GM18909 (cell line): Measurements from ENCODE around the gene DDX3X.
A peak's percentile ranks its signal among the peaks of the same experiment; 100 is the strongest.
"Not testable (repeated sequence)": the region's sequence is repeated elsewhere in the genome, so short reads cannot be mapped to it uniquely, and the experiment has no call there.

Source experiments
- ATAC-seq: cut with Tn5 transposase; IDR thresholded peaks from one replicate; pipeline ENCODE4 v1.9.1; 2021; ENCODE audit warnings: mild to moderate bottlenecking; ENCODE audit not compliant: unreplicated experiment, poor library complexity

DDX3X gene

GRCh38 chrX:41333744-41334362 lies at the start of gene DDX3X:
DDX3X (plus strand) TSS chrX:41334162; CDS start chrX:41334253, 91 bp downstream.
- ATAC-seq = peak; percentile 58

DNA sequence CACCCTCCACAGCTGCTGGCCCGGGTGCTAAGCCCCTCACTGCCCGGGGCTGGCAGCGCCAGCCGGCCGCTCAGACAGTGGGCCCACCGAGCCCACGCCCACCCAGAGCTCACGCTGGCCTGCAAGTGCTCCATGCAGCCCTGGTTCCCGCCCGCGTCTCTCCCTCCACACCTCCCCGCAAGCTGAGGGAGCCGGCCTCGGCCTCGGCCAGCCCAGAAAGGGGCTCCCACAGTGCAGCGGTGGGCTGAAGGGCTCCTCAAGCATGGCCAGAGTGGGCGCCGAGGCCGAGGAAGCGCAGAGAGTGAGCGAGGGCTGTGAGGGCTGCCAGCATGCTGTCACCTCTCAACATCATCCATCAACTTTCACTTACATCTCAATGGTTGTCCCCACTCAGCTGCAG lies 48.0 kb upstream of the DDX3X start:
- not testable (repeated sequence) for ATAC-seq

DNA sequence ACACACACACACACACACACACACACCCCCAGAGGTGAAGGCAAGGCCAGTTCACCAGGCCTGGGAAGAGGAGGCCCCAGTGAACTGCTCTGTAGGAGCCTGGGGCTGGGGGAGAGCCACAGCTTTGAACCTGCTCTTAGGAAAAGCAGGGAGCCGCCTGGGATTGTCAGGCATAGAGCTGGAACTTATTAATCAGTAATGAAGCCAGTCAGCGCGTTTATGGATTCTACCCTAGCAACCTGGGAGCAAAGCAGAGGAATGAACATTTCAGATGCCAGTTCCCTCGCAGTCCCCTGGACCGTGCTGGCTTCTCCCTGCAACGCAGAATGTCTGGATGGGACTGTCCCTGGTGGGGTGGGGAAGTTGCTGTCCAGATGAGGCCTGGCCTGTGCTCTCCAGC lies 45.3 kb upstream of the DDX3X start:
- ATAC-seq = no peak

DNA sequence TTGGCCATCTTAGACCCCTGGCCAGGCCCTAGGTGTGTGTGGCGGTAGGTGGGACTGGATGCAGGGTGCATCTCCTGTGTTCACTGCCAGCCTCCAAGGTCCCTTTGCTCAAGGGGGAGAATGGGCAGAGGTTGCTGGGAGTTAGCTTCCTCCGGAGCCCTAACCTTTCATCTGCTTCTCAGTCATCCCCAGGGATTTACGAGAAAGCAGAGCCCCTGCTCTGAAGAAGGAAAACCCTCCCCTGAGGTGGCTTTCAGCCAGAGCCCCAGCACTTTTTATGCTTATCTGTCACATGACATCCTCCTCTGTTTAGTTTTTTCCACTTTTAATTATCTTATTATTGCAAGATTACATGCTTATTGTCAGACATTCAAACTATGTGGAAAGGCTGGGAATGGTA lies 44.9 kb upstream of the DDX3X start:
- no peak for ATAC-seq

DNA sequence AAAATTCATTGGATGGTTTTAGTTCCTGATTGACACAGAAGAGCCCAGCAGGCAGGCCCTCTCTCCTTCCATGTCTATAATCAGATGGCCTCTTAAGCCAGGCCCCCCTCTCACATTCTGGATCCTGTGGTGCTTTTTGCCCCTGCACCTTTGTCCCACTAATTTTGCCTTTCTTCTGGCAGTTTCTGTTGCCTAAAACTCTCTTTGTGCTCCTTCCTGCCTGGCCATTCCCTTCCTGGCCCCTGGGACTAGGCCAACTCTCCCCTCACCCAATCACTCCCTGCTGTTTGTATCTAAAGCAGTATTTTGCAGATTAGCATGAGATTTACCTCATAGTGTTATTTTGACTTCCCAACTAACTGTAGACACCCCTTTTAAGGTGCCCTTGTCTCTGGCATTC lies 42.7 kb upstream of the DDX3X start:
- no peak for ATAC-seq

GRCh38 chrX:41293269-41293668 lies 40.7 kb upstream of the DDX3X start:
- no peak for ATAC-seq

DNA sequence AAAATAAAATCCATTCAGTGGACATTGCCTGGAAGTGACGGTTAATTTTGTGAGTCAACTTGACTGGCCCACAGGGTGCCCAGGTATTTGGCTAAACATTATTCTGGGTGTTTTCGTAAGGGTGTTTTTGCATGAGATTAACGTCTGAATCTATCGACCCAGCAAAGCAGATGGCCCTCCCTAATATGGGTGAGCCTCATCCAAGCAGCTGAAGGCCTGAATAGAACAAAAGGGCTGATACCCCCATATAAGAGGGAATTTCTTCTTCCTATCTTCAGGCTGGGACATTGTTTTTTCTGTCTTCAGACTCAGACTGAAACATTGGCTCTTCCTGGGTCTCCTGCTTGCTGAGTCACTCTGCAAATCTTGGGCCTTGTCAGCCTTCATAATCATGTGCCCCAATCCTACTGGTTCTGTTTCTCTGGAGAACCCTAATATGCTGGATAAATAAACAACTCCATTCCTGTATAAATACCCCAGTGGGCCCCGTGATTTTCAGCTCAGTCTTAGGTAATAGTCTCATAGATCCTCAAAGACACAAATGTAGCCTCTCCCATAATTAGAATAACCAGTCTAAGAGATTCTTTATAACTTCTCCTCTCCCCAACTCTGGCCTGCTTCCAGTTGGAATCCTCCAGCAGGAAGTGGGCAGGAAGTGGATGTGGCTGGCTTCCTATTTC lies 33.1 kb upstream of the DDX3X start:
- ATAC-seq = no peak

GRCh38 chrX:41301438-41301824 lies 32.5 kb upstream of the DDX3X start:
- no peak for ATAC-seq

GRCh38 chrX:41302370-41302769 lies 31.6 kb upstream of the DDX3X start:
- no peak for ATAC-seq

DNA sequence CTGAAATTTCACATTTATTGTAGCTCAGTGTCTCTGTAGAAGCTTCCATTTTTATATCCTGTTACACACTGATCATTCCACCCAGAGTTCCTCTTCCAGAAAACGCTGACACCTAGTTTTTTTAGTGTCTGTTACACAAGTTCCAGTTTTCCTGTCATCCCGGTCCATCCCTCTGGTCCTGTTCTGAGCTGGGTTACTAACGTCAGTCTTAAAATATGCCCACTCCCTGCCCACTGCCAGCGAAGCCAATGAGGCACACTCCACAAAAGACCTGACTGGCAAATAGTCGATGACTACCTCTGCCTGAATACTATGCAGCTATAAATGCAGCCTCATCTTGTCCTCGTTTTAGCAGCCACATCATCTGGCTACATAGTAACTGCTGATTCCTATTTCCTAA lies 30.9 kb upstream of the DDX3X start:
- ATAC-seq = no peak

DNA sequence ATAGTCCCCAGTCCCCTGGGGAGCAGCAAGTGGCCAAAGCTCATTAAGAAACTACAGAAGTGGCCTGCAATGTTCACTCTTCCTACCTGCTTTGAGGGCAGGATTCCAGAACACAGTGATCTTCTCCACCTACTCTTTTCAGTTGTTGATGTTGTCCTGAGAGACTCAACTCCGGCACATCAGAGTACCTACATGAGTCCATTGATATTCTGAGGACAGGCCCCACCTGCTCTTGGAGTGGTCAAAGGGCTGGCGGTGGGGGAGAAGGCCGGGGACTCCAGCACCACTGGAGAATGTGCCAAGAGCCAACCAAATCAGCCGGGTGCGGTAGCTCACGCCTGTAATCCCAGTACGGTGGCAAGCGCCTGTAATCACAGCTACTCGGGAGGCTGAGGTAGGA lies 29.8 kb upstream of the DDX3X start:
- no peak for ATAC-seq

DNA sequence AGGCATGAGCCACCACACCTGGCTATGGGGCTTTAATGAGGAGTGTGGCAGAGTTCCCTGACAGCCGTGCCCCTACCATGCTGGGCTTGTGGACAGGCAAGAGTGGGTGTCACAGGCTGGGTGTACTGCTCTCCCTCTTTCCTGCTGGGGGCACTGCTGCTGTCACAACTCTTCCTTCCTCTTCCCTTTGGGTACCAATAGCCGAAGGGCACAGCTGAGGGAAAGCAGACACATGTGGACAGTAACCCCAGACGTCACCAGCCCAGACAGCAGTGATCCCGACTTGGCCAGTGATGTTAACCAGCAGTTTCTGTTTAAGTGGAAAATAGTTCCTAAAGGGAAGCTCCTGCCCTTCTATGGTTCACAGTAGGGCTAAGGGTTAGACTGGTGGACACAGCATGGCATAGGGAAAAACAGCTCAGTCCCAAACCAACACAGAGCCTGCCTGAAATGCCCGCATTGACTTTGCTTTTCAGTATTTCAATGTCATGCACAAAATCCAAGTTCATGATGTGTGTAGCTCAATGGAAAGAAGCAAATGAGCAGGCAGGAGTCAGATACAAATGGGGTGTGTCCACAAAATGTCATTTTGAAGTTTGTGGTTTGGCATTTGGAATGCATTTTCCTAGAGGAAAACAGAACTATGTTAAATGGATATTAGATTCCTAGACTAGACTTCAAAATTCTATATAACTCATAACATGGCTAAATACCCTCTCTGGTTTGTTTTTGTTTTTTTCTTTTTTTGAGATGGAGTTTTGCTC lies 24.9 kb upstream of the DDX3X start:
- no peak for ATAC-seq

GRCh38 chrX:41312786-41313185 lies 21.2 kb upstream of the DDX3X start:
- no peak for ATAC-seq

DNA sequence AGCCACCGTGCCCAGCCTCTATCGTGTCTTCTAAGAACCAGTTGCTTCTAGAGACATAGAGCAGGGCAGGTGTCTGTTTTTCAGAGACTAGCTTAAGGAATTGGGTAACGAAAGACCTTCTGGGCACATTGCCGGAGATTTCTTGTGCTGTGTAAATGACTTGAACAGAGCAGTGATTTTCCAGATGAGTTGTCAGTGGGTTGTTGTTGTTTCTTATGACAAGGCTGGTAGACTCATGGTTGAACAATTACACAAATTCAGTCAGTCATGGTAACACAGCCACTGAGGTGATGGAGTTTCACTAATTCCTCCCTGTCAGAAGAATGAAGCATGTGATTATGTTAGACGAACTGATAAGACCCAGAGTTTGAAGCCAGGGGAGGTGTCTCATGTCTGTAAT lies 20.5 kb upstream of the DDX3X start:
- ATAC-seq = no peak

GRCh38 chrX:41314204-41314603 lies 19.8 kb upstream of the DDX3X start:
- no peak for ATAC-seq

DNA sequence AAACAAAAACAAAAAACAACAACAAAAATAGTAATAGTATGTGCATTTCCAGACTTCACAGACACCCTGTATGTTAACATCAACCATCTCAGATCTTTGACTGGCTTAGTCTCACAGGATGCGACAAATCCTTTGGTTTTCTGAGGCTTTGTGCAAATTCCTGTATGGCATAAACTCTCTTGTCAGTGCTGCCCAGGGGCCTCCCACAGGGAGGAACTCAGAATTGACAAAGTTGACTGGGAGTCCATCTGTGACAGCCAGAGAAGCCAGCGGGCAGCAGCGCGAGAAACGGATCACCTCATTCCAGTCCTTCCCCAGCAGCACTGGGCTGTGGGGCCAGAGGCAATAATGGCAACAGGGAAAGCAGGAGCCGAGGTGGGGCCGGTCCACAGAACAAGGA lies 19.1 kb upstream of the DDX3X start:
- ATAC-seq = no peak

DNA sequence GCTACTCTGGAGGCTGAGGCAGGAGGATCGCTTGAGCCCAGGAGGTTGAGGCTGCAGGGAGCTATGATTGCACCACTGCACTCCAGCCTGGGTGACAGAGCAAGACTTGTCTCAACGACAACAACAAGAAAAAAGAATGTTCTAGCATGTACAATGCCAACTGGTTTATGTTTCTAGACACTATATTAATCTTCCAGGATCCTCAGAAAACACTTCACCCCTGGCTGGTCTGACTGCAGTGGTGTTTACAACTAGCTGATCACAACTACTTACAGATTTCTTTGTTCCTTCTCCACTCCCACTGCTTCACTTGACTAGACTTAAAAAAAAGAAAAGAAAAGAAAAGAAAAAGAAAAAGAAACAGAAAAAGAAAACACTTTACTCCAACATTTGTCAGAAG lies 17.7 kb upstream of the DDX3X start:
- ATAC-seq = not testable (repeated sequence)

- no peak for ATAC-seq
Measured at GRCh38 chrX:41317477-41318208, 16.3 kb upstream of the DDX3X start.

- ATAC-seq = no peak
Measured at GRCh38 chrX:41320393-41320792, 13.6 kb upstream of the DDX3X start.

DNA sequence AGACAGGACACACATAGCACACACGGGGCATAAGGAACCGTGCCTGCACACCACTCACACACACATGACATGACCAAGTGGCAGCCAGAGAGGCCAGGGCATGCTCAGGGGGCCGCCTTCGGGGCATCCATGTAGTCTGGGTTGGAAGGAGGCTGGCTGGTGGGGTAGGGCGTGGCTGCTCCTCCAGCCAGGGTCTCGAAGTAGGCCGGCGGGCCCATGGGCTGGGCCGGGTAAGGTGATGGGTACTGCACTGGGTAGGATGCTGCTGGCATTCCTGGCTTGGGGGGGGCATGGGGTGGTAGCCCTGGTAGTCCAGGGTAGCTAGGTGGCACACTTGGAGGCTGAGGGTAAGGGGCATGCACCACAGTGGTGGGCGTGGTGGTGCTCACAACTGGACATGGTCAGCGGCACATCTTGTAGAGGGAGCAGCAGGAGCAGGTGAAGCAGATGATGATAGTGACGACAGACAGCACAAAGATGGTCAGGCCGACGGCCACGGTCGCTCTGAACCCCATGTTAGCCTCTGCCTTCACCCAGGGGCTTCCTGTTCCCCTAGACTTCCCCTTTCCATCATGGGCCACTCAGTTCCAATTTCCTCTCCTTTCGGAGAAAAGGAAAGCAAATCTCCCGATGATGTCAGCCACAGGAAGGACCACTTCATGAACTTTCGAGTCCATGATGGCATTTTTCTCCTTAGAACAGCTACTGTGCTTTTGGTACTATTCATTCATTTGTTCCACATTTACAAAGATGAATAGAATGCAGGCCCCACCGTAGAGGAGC lies 10.9 kb upstream of the DDX3X start:
- ATAC-seq = no peak
